Astrocyte of the spinal cord (primary cell): ENCODE results near the gene DNAI7.

ENCODE experiments used
- DNase-seq: peaks from one replicate; pipeline ENCODE4 v3.0.0; 2011; ENCODE audit warnings: low read depth, low spot score
- H3K4me3 ChIP-seq: 2 replicates; pipeline ENCODE4 v1.5.1; 2011; ENCODE audit warnings: low read depth, mild to moderate bottlenecking, low read length, moderate library complexity
- in situ Hi-C: cut with HindIII; loops from 2 replicates; pipeline ENCODE4 v1.10.0; 2017; ENCODE audit warnings: low sequenced_read_pairs
- TF ChIP-seq, protein P1 (sequence below): IDR thresholded peaks from 2 replicates; pipeline ENCODE4 v1.5.1; 2012; ENCODE audit warnings: low read depth, mild to moderate bottlenecking, low read length, inconsistent platforms

The DNAI7 gene

DNA sequence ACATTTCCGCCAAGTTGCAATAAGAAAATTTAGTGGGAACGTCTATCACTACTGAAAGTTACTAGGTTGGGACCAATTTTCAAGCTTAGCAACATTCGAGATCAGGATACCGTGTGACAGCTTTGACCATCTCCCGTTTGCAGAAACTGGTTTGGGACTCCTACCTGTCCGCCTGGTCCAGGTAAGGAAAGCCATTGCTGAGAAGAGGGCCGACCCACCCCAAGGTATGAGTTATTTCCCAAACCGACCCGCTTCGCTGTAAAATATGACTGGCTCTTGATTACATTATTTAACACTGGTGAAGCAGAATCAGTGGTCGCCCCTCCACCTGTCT lies 271 bp downstream of the DNAI7 start:
- DNase-seq: no peak
- TF ChIP-seq, protein P1, sequence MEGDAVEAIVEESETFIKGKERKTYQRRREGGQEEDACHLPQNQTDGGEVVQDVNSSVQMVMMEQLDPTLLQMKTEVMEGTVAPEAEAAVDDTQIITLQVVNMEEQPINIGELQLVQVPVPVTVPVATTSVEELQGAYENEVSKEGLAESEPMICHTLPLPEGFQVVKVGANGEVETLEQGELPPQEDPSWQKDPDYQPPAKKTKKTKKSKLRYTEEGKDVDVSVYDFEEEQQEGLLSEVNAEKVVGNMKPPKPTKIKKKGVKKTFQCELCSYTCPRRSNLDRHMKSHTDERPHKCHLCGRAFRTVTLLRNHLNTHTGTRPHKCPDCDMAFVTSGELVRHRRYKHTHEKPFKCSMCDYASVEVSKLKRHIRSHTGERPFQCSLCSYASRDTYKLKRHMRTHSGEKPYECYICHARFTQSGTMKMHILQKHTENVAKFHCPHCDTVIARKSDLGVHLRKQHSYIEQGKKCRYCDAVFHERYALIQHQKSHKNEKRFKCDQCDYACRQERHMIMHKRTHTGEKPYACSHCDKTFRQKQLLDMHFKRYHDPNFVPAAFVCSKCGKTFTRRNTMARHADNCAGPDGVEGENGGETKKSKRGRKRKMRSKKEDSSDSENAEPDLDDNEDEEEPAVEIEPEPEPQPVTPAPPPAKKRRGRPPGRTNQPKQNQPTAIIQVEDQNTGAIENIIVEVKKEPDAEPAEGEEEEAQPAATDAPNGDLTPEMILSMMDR: no peak
- peak overlapping the region; percentile 75 for H3K4me3 ChIP-seq
- in situ Hi-C loops: no loop called here

DNA sequence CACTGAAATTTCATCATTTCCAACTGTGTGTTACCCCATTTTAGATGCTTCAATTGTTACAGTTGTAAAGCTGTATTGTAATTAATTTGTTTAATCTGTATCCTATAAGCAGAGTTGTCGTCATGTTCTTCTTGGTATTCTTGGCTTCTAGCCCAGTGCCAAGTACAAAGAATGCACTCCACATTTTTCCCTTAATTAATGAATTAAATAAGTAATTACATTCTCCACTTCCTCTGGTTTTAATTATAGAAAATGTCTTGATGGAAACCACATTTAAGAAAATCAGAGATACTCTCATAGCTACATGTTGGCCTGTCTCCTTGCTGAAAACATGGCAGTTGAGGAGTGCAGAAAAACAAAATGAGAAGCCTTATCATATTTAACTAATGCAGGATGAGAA lies 746 bp downstream of the DNAI7 start:
- peak; percentile 15 for DNase-seq
- in situ Hi-C loops: no loop called here
- TF ChIP-seq, protein P1: no peak

DNA sequence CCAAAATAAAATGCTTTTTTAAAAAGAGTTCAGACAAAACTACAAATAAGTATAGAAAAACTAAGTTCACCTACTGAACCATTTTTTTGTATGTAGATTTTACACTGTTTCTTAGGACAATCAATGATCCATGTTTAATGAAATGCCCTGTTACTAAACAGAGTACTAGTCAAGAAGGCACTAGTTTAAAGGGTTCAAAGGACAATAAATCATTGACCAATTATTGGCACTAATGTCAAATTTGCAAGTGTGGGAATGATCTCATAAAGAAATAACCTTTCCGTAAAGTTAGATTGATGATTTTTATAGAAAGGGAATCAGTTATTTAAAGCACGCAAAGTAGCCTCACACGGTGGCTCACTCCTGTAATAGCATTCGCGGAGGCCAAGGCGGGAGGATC lies 4.2 kb downstream of the DNAI7 start:
- TF ChIP-seq, protein P1: no peak
- DNase-seq: no peak
- in situ Hi-C loops: no loop called here
- no peak overlapping the region for H3K4me3 ChIP-seq

More for the DNA sequence above, 746 bp downstream of the DNAI7 start:
- no peak overlapping the region for H3K4me3 ChIP-seq

DNA sequence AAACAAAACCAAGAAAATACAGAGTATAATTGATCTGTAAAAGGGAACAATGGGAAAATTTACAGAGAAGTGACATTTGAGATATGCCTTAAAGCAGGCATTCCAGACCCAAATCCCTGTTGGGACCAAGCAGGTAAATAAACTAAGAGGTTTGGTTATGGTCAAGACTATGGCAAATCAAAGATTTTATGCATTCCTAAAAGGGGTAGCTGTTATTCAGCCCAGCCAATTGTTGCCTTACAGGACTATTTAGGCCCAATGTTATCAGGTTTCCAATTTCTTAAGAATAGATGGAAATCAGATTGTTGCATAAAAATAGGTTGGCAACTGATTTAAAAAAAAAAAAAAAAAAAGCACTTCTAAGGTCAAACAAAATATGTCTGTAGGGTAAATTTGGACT lies 5.3 kb downstream of the DNAI7 start:
- H3K4me3 ChIP-seq: no peak overlapping the region
- in situ Hi-C loops: no loop called here
- DNase-seq: peak; percentile 35
- TF ChIP-seq, protein P1: no peak

DNA sequence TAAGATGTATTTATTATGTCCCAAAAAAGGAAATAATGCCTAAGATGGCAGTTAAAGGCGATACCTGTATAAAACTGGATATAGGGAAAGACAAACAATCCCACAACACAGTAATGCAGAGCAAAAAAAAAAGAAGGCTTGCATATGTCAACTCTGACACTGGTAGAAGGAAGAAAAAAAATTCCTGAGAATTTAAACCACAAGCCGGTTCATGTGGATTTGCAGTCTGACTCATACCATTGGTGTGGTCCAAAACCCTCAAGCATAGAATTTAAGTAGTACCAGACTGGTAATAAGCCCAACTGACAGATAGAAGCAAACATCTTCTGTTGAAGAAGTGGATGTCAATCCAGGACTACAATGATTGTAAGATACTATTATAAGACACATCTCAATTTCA lies 7.2 kb downstream of the DNAI7 start:
- no peak overlapping the region for H3K4me3 ChIP-seq
- TF ChIP-seq, protein P1: no peak
- DNase-seq: peak; percentile 95
- in situ Hi-C loops: no loop called here

DNA sequence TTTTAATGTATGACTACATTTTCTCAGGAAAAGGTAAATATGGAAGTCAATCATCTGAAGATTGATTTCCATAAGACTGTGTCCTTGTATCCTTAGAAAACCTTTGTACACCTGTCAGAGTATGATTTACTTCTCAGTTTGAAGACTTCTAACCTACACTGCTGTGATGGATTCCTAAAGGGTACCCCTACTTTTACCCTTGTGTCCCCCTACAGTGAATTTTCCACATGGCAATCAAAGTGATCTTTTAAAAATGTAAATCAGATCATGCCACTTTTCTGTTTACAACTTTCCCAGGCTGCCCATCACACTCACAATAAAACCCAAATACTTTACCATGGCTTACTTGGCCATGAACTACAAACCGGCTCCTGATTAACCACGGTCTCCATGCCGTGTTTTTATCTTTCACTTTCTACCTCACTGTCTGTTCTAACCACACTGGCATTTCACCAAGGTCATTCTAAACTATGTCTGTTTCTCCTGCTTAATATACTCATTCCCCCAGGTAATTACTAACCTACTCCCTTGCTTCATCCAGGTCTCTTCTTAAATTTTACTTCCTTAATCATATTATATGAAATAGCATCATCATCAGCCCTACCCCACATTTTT lies 8.1 kb downstream of the DNAI7 start:
- no peak overlapping the region for H3K4me3 ChIP-seq
- in situ Hi-C loops: no loop called here
- peak; percentile 69 for DNase-seq
- TF ChIP-seq, protein P1: no peak
